Measurements from ENCODE around the gene BMPR1A.
A peak's percentile ranks its signal among the peaks of the same experiment; 100 is the strongest.
"Not testable (repeated sequence)": the region's sequence is repeated elsewhere in the genome, so short reads cannot be mapped to it uniquely, and the experiment has no call there.

BMPR1A gene

GRCh38 chr10:86932674-86933073 is 176.3 kb downstream of the BMPR1A start:
- no peaks in the 10 kb centered on the region for H3K4me1 ChIP-seq (ENCODE audit: insufficient read depth, poor library complexity, severe bottlenecking)
- H3K9me3 ChIP-seq (ENCODE audit: severe bottlenecking): no peaks in the 10 kb centered on the region
- TF ChIP-seq, protein P1, sequence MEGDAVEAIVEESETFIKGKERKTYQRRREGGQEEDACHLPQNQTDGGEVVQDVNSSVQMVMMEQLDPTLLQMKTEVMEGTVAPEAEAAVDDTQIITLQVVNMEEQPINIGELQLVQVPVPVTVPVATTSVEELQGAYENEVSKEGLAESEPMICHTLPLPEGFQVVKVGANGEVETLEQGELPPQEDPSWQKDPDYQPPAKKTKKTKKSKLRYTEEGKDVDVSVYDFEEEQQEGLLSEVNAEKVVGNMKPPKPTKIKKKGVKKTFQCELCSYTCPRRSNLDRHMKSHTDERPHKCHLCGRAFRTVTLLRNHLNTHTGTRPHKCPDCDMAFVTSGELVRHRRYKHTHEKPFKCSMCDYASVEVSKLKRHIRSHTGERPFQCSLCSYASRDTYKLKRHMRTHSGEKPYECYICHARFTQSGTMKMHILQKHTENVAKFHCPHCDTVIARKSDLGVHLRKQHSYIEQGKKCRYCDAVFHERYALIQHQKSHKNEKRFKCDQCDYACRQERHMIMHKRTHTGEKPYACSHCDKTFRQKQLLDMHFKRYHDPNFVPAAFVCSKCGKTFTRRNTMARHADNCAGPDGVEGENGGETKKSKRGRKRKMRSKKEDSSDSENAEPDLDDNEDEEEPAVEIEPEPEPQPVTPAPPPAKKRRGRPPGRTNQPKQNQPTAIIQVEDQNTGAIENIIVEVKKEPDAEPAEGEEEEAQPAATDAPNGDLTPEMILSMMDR (IDR thresholded peaks at IDR 0.05; ENCODE audit: poor library complexity, severe bottlenecking): no peak
- ATAC-seq (ENCODE audit: low read depth) (no peak), DNase-seq (ENCODE audit: low spot score) (no peak)
- no peak overlapping the region for H3K4me3 ChIP-seq (ENCODE audit: severe bottlenecking)
- H3K36me3 ChIP-seq (ENCODE audit: low read depth): 0 out of 2 replicates have a peak, but pooled peaks cover 5% of the 10 kb centered on the region
- no peak overlapping the region for H3K27ac ChIP-seq (ENCODE audit: poor library complexity, severe bottlenecking)
- no peaks in the 10 kb centered on the region for H3K27me3 ChIP-seq (ENCODE audit: insufficient read depth, poor library complexity, severe bottlenecking)

DNA sequence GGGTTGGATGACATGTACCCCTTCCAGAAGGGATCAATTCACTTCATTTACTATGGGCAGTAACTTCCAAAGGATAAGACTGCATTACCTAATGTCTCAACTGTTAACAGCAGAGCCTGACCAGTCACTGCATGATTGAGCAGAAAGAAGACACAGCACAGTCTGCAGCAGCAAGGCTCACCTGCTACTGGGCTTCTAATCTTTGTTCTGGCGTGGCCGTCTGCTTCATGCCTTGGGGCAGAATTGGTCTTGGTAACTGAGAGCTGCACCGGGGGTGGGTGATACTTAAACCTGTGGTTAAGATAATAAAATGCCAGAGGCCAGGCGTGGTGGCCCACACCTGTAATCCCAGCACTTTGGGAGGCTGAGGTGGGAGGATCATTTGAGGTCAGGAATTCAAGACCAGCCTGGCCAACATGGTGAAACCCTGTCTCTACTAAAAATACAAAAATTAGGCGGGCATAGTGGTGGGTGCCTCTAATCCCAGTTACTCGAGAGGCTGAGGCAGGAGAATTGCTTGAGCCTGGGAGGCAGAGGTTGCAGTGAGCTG is 177.8 kb downstream of the BMPR1A start:
- H3K4me1 ChIP-seq (ENCODE audit: insufficient read depth, poor library complexity, severe bottlenecking); H3K9me3 ChIP-seq (ENCODE audit: severe bottlenecking); H3K36me3 ChIP-seq (ENCODE audit: low read depth); H3K27me3 ChIP-seq (ENCODE audit: insufficient read depth, poor library complexity, severe bottlenecking); DNase-seq (ENCODE audit: low spot score); H3K27ac ChIP-seq (ENCODE audit: poor library complexity, severe bottlenecking); H3K4me3 ChIP-seq (ENCODE audit: severe bottlenecking): not testable (repeated sequence)
- ATAC-seq (ENCODE audit: low read depth): 0 out of 3 replicates have a peak, but pooled peaks have one; percentile 23

- no peak for ATAC-seq (ENCODE audit: low read depth)
- H3K4me1 ChIP-seq (ENCODE audit: insufficient read depth, poor library complexity, severe bottlenecking): no peaks in the 10 kb centered on the region
These were observed 180.5 kb downstream of the BMPR1A start for GRCh38 chr10:86936661-86937501.

DNA sequence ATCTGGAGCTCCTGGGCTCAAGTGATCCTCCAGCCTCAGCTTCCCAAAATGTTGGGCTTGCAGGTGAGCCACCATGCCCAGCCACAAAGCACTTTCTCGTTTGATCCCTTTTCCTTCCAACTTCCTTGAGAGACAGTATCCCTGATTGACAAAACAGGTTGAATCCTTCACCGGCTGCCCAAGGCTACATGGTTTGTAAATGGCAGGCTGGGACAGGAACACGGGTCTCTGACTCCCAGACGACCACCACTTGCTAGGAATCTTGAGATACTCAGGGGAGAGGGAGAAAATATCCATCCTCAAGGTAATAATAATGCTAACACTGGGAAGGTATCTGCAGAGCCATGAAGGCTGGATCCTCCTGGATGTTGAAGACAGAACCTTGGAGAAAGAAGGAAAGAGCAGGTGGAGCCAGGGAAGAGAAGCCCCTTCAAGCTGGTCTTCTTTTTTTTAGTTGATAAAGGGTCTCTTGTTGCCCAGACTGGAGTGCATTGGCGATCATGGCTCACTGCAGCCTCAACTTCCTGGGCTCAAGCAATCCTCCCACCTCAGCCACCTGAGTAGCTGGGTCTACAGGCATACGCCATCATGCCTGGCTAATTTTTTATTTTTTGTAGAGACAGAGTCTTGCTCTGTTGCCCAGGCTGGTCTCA is 181.2 kb downstream of the BMPR1A start:
- ATAC-seq (ENCODE audit: low read depth): no peak
- Histone ChIP-seq H3K36me3 (ENCODE audit: low read depth) (no peaks in the 10 kb centered on the region), H3K4me1 (ENCODE audit: insufficient read depth, poor library complexity, severe bottlenecking) (no peaks in the 10 kb centered on the region), H3K4me3 (ENCODE audit: severe bottlenecking) (no peak overlapping the region), H3K27me3 (ENCODE audit: insufficient read depth, poor library complexity, severe bottlenecking) (no peaks in the 10 kb centered on the region), H3K9me3 (ENCODE audit: severe bottlenecking) (no peaks in the 10 kb centered on the region), H3K27ac (ENCODE audit: poor library complexity, severe bottlenecking) (no peak overlapping the region)
- TF ChIP-seq, protein P1 (IDR thresholded peaks at IDR 0.05; ENCODE audit: poor library complexity, severe bottlenecking): no peak
- no peak for DNase-seq (ENCODE audit: low spot score)

More at GRCh38 chr10:86936661-86937501, 180.5 kb downstream of the BMPR1A start:
- Histone ChIP-seq H3K9me3 (ENCODE audit: severe bottlenecking) (no peaks in the 10 kb centered on the region), H3K27me3 (ENCODE audit: insufficient read depth, poor library complexity, severe bottlenecking) (no peaks in the 10 kb centered on the region), H3K36me3 (ENCODE audit: low read depth) (no peaks in the 10 kb centered on the region), H3K4me3 (ENCODE audit: severe bottlenecking) (no peak overlapping the region), H3K27ac (ENCODE audit: poor library complexity, severe bottlenecking) (no peak overlapping the region)
- DNase-seq (ENCODE audit: low spot score): no peak
- TF ChIP-seq, protein P1 (IDR thresholded peaks at IDR 0.05; ENCODE audit: poor library complexity, severe bottlenecking): no peak

DNA sequence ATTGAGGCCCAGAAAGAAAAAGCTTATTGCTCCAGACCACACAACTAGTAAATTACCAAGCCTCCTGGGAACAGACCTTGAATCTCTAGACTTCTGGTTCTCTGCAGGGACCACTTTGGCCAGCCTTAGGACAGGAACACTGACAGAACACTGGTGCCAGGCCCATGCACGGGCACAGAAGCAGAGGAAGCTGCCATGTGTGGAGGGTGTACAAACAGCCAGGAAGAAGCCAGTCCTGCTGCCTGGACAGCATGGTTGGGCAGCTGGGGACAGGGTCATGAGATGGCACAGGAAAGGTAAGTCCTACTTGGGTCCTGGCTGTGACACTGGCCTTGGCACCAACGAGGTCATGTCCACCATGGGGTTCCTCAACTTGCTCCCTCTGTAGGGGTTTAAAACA is 181.8 kb downstream of the BMPR1A start:
- Histone ChIP-seq H3K36me3 (ENCODE audit: low read depth) (no peaks in the 10 kb centered on the region), H3K4me3 (ENCODE audit: severe bottlenecking) (no peak overlapping the region), H3K27ac (ENCODE audit: poor library complexity, severe bottlenecking) (no peak overlapping the region), H3K4me1 (ENCODE audit: insufficient read depth, poor library complexity, severe bottlenecking) (no peaks in the 10 kb centered on the region), H3K9me3 (ENCODE audit: severe bottlenecking) (no peaks in the 10 kb centered on the region), H3K27me3 (ENCODE audit: insufficient read depth, poor library complexity, severe bottlenecking) (no peaks in the 10 kb centered on the region)
- TF ChIP-seq, protein P1 (IDR thresholded peaks at IDR 0.05; ENCODE audit: poor library complexity, severe bottlenecking): no peak
- ATAC-seq (ENCODE audit: low read depth): no peak
- DNase-seq (ENCODE audit: low spot score): no peak

GRCh38 chr10:86940076-86940475 is 183.7 kb downstream of the BMPR1A start:
- not testable (repeated sequence) for H3K9me3 ChIP-seq (ENCODE audit: severe bottlenecking); H3K36me3 ChIP-seq (ENCODE audit: low read depth); H3K27me3 ChIP-seq (ENCODE audit: insufficient read depth, poor library complexity, severe bottlenecking); H3K27ac ChIP-seq (ENCODE audit: poor library complexity, severe bottlenecking); ATAC-seq (ENCODE audit: low read depth); H3K4me3 ChIP-seq (ENCODE audit: severe bottlenecking); H3K4me1 ChIP-seq (ENCODE audit: insufficient read depth, poor library complexity, severe bottlenecking); DNase-seq (ENCODE audit: low spot score)

Data from RWPE2 (cell line).